GM12892 (cell line): ENCODE data around the gene LHX4.

ENCODE experiments used
- DNase-seq: peaks from one replicate; pipeline ENCODE4 v3.0.0; 2011; ENCODE audit not compliant: insufficient read length
- FAIRE-seq: peaks from 2 replicates; lab custom pipeline; 2011; peaks lifted over from hg19 to GRCh38; lab: Jason Lieb, UNC
- POLR2A ChIP-seq: IDR thresholded peaks from 2 replicates; pipeline ENCODE4 v1.6.1; 2011; ENCODE audit warnings: low read depth, low read length, control low read depth
- POLR2AphosphoS5 ChIP-seq: IDR thresholded peaks from 2 replicates; pipeline ENCODE4 v1.6.1; 2011; ENCODE audit warnings: low read depth, low read length, control low read depth
- TAF1 ChIP-seq: IDR thresholded peaks from 2 replicates; pipeline ENCODE4 v1.6.1; 2011; ENCODE audit warnings: low read depth, mild to moderate bottlenecking, control low read depth, low read length, borderline replicate concordance

Gene LHX4

DNA sequence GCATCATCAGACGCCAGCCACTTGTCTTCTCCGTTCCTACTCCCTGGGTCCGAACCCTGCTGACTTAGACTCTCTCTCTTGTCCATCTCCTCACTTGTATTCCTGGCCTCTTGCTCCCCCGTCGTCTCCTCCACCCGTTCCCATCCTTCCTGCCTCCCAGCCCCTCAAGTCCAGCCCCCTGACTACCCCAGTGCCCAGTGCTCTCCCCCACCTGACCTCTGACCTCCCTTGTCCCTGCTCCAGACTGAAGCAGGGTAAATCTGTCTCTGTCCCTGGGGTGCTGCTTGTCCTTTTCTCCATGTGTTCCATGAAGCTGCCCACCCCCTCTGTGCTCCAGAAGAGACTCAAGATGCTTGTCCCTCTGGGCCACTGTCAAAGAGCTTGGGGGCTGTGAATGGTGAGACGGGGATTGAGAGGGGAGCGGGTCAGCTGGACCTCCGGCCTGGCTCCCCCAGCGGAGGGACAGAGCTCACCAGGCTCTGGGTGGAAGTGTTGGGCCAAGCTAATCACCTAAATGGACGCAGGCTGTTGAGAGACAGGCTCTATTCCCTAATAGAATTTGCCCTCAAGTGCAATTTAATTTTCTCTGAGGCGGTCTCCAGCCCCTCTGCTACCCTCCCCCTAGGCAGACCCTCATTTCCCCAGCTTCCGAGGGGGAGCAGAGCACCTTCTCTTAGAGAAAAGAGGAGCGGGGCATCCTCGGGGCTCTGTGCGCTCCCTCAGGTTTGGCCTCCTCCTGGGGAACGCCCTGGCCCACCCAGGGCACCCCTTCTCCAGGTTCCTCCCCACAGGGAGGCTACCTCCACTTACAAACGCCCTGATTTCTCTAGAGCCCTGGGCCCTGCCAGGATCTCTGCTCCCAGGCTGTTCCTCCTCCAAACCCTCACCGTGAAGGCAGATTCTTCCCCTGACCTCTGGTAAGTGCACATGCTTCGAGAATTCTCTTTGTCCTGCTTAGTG, 11.0 kb upstream of the LHX4 start:
- FAIRE-seq (no peak), DNase-seq (no peak)
- TF ChIP-seq POLR2A (no peak), TAF1 (no peak), POLR2AphosphoS5 (no peak)

DNA sequence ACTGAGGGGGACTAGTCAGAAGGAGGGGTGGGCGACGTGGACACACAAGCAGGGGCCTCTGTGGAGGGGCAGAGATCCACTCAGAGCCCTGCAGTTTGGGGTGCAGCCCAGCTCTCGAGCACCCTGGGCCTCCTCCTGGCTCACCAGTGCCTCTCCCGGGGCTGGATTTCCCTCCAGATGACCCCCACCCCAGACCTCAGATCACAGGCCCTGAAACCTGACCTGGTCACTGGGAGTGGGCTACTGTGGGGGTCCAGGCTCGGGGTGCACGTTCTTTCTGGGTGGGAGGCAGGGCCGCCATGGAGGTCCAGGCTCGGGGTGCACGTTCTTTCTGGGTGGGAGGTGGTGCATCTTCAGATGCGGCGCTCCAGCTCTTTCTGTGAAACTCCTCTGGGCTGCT, 10.3 kb upstream of the LHX4 start:
- DNase-seq (no peak), FAIRE-seq (no peak)
- no peak for TF ChIP-seq POLR2AphosphoS5
- TF ChIP-seq POLR2A: no peak

DNA sequence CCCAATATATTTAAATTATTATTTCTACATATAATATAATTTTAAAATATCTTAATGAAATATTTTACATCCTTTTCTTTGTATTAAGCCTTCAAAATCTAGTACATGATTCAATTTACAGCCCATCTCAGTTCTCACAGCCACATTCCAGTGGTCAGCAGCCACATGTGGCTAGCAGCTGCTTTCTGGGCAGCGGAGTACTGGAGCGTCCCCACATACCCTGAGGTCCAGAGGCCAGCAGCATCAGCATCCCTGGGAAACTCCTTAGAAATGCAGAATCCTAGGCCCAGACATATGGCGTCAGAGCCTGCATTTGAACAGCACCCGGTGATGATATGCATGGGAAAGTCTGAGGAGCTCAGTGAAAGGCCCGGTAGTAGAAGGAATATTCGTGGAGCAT, 8.6 kb upstream of the LHX4 start:
- FAIRE-seq: no peak
- no peak for DNase-seq
- TF ChIP-seq POLR2AphosphoS5 (no peak), TAF1 (no peak), POLR2A (no peak)

DNA sequence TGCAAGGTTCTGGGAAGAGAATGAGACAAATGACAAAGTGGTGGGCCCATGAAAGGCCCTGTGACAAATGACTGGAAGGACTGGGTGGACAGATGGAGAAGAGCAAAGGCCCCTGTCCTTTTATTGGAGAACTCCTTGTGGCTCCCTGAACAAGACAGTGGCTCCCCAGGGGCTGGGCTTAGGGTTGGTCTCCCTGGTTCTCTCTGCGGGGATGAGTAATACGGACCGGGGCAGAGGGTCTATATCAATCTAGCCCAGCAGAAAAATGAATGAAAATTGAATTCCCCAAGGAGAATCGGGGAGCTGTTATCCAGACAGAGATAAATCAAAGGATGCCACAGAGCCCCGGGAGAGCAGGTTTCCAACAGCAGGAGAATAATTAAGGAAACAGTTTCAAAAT, 5.2 kb upstream of the LHX4 start:
- no peak for DNase-seq
- no peak for FAIRE-seq
- TF ChIP-seq POLR2A: no peak

DNA sequence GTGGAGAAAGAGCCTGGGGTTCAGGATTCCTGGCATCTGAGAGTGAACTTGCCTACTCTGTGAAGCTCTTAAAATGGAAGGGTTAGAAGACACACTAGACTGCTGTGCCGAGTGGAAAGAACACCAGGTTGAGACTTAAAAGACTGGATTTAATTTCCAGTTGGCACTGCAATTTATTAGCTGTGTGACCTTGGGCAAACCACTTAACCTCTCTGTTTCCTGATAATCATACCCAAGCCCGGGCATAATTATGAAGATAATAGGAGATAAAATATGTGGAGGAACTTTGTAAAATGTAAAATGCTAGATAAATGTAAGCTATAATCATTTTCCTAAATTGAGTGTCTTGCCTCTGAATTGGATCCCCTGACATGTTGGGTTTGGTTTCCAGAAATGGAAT, 4.7 kb upstream of the LHX4 start:
- TF ChIP-seq TAF1 (no peak), POLR2A (no peak)
- DNase-seq (no peak), FAIRE-seq (no peak)

DNA sequence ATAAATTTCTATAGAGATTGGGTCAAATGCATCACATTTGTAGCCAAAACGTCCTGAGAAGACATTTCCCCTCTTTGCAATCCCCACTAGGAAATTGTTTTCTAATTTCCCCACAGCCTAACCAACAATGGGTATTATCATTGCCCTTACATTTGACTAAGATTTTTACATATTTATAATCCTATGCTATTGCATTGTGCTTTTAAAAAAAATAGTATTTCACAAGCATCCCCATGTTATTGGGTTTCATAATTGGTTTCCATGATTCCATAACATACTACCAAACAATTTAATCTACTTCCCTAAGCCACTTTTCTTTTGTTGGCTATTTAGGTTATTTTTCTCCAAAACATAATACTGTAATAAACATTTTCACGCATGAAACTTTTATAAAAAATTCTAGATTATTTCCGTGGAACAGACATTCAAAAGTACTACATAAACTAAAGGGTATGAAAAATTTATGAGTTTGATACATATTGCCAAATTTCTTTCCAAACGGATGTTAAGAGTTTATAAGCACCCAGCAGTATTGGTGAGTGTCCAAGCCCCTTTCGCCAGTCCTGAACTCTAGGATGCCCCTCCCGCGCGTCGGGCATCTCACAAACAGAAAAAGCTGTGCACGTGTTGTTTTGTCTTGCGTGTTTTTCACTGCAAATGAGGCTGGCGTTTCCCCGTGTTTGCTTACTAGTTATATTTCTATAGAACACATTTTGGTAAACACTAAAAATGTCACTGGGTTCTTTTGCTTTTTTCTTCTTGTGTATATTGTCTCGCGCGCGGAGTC, 2.0 kb upstream of the LHX4 start:
- DNase-seq (no peak), FAIRE-seq (no peak)
- TF ChIP-seq TAF1 (no peak), POLR2AphosphoS5 (no peak), POLR2A (no peak)

DNA sequence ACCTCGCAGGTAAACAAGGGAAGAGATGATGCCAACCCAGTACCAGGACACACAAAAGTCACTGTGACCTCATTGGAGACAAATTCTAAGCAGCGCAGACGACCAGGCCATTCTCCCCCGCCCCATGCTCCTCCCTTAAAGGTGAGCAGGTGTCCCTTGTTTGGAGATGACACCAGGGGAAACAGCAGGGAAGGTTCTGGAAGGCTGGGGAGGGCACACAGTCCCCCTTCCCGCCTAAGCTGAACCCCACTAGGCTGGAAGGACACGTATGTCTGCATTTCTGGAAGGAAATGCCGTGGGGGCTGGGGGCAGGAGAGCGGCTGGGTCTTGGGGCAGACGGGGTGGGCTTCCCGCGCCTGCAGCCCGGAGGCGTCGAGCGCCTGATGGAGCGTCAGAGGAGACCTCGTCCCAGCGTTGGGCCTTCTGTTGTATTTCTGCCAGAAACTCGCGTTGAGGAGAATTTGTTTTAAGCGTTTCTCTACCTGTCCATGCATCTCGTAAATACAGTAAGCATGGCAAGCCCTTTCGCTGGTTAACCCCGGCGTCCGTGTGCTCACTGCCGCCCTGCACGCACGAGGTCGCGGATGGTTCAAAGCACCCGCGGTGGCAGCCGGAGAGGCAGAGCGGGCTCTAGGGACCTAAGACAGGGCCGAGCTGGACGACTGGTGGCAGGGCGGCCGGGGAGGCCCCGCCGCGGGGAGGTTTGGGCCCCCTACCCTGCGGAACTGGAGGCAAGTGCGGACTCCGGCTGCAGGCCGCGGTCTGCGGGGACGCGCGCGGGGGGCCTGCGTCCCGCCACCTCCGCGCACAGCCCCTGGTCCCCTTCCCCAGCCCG, 1.2 kb upstream of the LHX4 start:
- TF ChIP-seq TAF1: no peak
- TF ChIP-seq POLR2A: no peak
- TF ChIP-seq POLR2AphosphoS5: no peak
- FAIRE-seq (no peak), DNase-seq (no peak)

DNA sequence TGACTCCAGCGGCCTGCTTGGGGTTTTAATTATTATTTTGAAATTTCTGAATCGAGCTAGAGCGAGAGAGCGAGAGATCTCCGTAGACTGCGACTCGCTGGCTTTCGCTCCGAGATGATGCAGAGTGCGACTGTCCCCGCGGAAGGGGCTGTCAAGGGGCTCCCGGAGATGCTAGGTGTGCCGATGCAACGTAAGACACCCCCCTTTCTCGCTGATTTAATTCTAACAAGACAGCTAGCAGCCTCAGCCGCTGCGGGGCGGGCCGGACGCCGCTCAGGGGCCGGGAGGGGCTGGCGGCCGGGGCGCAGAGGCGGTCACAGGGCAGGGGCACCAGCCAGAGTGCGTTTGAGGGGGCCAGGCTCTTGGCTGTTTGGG, 339 bp downstream of the LHX4 start:
- FAIRE-seq (peak; percentile 65), DNase-seq (no peak)
- no peak for TF ChIP-seq POLR2AphosphoS5
- TF ChIP-seq TAF1: no peak
- no peak for TF ChIP-seq POLR2A

DNA sequence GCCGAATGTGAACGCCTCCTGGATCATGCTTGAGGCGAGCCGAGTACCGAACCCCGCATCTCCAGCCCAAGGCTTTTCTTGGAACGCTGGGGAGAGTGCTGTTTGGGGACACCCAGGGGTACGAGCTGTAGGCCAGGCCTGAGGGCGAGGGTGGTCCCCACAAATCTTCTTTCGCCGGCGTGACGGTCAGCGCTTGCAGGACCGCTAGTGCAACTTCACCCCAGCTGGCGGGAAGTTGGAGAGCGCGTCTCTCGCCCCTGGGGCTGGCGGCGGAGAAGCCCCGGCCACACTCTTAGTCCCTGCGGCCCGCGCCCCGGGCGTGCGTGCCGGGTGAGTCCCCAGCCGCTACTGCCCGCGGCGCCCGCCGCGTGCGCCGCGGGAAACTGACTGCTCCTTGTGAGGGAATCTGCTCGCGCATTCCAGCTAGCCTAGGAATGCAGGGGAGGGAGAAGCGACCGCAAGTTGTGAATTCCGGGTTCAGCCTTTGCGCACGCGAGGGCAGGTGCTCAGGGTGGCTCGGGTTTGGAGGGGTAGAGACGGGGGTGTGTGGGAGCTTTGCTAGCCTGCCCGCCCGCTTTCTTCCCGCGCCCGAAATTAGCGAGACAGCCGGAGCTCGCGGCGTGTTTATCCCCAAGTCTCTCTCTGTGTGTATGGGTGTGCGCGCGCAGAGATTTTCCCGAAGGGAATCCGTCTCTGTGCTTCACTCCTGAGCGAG, 884 bp downstream of the LHX4 start:
- FAIRE-seq (no peak), DNase-seq (no peak)
- TF ChIP-seq TAF1 (no peak), POLR2AphosphoS5 (no peak)

DNA sequence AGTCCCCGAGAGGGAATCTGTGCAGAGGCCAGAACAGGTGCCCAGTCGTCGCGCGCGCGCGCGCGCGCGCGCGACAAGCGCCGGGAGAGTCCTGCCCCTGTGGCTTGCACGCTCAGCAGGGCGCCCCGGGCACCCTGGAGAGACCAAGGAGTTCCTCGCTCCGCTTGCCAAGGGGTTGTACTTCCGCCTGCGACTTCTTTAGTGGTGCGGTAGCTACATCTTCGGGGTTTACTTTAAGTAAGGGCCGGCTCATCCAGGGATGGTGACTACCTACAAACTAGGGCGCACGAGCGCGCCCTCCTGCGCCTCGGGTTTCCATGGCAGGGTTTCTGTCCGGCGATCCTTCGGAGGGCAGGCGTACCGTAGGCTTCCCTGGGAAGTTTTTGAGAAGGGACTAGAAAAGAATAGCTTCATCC, 1.4 kb downstream of the LHX4 start:
- no peak for DNase-seq
- TF ChIP-seq POLR2A (no peak), TAF1 (no peak), POLR2AphosphoS5 (no peak)
- FAIRE-seq: no peak

DNA sequence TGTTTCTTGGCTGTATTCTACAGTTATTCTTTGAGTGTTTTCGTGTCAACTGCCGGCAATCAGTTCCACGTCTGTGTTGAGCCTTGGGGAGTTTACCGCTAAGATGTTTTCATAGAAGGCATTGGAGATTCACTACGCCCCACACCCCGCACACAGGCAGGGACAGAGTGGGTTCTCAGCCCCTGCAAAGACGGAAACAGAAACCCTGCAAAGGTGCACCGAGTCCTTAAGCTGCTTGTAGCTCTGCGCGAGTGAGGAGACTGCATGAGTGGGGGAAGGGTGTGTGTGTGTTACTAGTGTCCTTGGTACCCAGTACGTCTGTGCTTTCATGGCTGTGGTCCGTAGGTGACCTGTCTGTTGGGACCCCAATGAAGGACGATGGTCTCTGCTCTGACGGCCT, 1.9 kb downstream of the LHX4 start:
- no peak for FAIRE-seq
- DNase-seq: no peak
- TF ChIP-seq POLR2AphosphoS5 (no peak), TAF1 (no peak), POLR2A (no peak)

DNA sequence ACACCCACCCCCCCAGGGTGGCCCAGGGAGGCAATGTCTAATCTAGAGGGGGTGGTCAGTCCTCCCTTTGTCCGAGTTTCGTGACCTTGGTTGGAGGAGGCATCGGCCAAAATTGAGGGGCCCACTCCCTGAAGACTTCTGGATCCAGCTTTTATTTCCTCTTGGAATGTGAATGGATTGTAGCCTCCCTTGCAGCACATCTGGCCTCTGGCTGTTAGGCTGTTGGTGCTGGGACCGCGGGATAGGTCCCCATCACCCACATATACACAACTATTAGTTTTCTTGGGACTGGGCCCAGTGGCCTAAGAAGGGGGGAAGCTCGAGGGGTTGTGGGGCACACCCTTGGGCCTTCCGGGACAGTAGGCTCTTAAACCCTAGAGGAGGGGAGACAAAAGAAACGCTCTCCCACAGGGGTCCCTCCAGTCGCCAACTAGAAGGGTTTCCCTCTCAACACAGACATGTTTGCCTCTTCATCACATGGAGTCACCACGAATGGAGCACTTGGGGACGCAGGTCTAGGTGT, 2.5 kb downstream of the LHX4 start:
- no peak for TF ChIP-seq POLR2AphosphoS5
- no peak for TF ChIP-seq TAF1
- no peak for TF ChIP-seq POLR2A
- no peak for FAIRE-seq
- DNase-seq: no peak
